HCEC 1CT (cell line): Measurements from ENCODE around the gene REEP6.

Source experiments
- DNase-seq: peaks from one replicate; pipeline ENCODE4 v3.0.0-alpha.2; 2017

The REEP6 gene

DNA sequence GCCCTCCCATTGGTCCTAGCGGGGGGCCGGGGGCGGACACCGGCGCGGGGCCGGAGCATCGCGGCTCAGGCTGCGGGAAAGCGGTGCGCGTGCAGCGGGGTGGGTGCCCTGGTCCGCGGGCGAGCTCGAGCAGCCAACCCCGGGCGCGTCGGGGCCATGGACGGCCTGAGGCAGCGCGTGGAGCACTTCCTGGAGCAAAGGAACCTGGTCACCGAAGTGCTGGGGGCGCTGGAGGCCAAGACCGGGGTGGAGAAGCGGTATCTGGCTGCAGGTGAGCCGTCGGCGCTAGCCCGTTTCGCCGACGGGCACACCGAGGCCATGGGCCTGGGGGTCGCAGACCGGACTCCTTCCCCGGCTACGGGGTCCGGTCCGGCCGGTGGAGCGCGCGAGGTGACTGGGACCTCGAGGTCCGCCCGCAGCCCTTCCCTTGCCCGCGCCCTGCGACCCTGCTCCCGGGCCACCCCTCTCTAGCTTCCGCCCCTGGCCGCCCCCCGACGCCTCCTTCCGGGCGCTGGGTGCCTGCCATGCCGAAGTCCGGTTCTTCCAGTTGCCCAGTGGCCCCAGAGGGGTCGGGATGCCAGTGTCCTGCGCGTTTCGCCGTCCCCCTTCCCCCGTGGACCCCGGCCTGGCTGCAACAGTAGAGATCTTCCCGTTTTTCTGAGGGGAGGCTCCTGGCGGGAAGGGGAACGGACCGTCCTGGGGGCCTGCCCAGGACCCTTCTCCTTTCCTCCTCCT lies at the start of gene REEP6:
TSS of gene REEP6 (plus strand) at position 68 of the 735 bp plus-strand sequence. CDS start at position 157, 89 bp downstream.
- no peak for DNase-seq

DNA sequence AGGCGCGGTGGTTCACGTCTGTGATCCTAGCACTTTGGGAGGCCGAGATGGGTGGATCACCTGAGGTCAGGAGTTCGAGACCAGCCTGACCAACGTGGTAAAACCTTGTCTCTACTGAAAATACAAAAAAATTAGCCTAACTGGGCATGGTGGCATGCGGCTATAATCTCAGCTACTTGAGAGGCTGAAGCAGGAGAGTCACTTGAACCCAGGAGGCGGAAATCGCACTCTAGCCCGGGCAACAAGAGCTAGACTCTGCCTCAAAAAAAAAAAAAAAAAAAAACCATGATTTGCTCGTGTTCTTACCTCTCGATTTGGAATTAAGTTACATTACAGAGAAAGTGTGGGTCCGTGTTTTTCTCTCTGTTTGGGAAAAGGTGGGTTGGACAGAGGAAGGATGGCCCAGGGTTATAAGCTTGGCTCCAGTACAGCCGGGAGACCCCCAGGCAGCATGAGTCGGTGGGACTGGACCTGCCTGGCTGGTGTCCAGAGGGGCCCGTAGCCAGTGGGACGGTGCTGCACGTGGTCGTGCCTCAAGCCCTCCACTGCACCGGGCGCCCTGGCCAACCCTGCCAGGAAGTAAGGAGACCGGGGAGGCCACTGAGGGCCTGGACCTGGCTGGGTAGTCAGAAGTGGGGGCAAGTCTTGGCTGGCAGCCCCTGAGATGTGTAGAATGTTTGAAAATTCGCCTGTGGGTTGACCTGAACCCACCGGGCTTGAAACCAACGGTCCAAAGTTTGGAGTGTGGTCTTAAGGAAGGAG lies 49.1 kb upstream of the REEP6 start:
- DNase-seq = no peak

DNA sequence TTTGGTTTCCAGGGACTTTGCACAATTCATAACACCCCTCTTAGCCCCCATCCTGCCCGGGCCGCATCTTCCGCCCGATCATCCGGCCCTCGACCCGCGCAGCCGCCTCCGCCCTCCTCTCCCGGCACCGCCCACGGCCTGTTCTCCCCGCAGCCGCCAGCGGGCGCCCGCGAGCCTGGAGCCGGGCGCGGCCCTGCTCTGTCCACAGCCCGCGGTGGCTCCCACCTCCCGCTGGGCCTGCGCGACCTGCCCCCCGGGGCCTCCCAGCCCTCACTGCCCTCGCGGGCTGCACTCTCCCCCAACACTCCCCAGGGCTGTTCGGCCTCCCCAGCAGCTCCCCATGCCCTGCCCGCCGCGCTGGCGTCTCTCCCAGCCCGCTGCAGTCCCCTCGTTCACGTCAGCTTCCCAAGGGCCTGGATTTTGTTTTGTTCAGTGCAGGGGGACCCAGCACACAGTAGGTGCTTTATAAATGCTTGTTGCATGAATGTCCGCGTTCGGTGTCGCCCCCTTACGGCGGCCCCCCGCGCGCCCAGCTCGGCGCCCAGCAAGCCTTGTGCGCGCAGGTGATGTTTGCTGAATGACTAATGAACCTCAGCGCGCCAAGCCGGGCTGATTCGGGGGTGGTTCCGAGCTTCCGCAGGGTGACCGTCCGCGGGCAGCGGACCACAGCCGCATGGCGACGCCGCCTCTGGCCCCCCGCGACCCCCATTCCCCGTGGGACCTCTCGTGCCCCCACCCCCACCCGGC lies 45.6 kb upstream of the REEP6 start:
- peak; percentile 50 for DNase-seq

DNA sequence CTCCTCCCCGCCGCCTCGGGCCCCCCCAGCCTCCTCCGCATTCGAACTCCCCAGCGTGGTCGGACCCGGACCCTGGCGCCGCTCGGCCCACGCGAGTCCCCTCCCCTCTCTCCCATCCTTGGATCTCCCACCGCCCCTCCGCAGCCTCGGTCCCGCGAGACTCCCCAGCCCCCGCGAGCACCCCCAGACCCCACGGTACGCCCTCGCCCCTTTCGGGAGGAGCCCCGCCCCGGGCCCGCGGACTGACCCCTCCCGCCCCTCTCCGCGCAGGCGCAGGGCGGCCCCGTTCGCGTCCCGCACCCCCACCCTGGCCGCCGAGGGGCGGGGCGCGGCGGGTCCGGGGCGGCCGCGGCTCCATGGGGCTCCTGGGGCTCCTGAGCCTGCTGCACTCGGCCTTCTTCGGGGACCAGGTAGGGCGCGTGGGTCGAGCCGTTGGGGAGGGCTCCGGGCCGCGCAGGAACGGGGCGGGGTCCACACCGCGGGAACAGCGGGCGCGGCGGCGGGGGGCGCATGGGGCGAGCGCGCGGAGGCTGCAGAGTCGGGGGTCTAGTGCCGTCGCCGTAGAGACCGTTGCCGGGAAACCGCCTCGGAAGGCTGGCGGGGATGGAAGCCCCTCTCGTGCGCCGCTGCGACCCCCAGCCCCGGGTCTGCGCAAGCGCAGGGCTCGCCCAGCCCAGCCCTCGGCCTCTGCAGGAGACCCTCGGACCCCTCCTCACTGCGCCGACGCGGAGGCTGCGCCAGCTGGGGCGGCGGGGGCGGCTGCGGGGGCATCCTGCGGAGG lies 44.9 kb upstream of the REEP6 start:
- no peak for DNase-seq

DNA sequence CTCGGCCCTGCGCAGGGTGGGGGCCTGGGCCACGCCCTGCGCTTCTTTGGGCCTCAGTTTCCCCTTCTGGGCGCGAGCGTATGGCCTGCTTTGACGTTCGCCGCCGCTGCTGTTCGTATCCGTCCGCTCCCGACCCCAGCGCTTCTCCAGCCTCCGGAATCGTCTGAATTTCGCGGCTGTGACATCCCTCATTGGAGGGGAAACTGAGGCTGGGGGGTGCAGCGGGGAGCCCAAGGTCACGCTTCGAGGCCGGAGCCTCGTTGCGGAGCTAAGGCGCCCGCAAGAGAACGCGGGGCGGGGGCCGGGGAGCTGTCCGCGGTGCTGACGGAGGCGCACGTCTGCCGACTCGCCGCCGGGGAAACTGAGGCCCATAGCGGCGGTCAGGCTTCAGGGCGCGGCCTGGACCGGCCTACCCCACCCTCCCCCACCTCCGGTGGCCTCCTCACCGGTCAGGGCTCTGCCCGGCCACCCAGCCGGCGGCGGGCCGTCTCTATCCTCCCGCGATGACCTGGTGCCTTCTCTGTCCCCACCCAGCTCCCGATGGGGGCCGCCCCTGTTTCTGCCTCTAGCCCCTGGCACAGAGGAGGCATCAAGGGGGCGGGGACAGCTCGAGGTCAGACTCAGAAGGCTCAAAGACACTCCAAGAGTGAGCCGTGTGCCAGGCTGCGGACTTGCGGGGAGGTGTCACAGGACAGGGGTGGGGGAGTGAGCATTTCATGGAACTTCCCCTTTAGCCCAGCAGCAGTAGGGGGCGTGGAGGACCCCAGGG lies 44.1 kb upstream of the REEP6 start:
- no peak for DNase-seq

DNA sequence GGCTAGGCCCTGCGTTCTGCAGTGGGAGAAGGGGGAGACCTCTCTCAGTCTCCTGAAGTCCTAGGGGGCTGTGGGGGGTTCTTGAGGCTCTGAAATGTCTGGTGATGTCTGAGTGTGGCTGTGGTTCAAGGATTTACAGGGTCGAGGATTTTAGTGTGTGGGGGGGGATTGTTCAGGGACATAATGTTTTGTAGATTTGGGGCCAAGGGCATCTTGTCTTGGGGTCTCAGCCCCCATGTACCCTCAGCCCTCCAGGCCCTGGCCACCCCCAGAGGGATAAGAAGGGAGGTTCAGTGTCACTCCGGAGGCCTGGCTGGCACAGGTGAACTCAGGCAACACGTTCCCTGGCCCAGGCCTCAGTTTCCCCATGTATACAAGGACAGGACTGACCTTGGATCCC lies 43.5 kb upstream of the REEP6 start:
- no peak for DNase-seq

DNA sequence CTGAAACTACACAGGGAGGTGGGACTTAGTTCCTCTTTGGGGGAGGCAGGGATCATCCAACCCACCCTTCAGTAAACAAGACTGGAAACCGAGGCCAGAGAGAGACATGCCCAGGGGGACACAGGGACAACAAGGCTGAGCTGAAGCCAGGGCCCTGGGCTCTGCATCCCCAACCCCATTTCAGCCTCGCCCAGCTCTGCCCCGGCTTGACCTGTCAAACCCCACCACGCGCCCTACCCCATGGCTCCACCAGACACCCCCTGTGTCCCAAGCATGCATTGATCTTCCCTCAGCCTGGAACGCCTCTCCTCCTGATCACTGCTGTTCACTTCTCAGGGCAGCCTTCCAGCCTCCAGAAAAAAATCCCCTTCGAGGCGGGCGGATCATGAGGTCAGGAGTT lies 43.0 kb upstream of the REEP6 start:
- DNase-seq = no peak

DNA sequence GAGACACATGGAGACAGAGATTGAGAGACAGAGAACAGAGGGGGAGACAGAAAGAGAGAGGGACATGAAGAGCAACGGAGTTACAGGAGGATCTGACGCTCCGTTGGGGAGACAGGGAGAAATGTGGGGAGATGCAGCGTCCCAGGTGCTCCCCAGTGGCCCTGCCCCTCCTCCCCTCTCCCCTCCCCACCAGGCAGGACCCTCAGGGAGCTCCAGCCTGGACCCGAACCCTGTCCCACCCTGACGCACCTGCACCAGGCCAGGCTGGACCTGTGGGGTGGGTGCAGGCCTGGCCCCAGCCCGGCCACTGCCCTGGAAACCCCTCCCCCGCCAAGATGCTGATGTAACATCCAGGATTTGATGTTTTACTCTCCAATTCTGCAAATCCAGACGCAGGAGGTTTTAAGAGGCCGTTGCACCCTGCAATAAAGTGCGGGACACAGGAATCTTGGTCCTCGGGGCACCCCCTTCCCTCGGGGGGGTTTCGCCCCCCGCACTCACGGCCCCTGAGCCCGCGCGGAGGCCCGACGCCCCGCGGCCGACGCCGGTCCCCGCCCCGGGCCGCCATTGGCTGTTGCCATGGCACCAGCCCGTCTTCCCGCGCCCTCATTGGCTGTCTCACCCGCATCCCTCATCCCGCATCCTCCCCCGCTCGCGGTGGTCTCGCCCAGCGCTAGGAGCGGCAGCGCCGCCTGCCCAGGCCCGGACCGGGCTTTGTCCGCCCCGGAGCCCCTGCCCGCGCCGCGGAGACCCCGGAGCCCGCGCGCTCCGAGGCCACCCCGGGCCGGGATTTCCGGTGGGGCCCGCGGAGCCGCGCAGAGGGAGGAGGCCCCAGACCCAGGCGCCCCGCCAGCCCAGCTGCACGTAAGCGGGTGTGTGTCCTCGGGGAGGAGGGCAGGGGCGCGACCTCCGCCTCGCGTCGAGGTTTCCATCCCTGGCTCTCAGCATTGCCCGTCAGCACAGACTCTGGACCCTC lies 41.2 kb upstream of the REEP6 start, which contains the start of gene APC2:
TSS of gene APC2 (plus strand) at position 655 of the 976 bp plus-strand sequence. CDS start 2,881 bp downstream, outside the sequence.
- no peak for DNase-seq

DNA sequence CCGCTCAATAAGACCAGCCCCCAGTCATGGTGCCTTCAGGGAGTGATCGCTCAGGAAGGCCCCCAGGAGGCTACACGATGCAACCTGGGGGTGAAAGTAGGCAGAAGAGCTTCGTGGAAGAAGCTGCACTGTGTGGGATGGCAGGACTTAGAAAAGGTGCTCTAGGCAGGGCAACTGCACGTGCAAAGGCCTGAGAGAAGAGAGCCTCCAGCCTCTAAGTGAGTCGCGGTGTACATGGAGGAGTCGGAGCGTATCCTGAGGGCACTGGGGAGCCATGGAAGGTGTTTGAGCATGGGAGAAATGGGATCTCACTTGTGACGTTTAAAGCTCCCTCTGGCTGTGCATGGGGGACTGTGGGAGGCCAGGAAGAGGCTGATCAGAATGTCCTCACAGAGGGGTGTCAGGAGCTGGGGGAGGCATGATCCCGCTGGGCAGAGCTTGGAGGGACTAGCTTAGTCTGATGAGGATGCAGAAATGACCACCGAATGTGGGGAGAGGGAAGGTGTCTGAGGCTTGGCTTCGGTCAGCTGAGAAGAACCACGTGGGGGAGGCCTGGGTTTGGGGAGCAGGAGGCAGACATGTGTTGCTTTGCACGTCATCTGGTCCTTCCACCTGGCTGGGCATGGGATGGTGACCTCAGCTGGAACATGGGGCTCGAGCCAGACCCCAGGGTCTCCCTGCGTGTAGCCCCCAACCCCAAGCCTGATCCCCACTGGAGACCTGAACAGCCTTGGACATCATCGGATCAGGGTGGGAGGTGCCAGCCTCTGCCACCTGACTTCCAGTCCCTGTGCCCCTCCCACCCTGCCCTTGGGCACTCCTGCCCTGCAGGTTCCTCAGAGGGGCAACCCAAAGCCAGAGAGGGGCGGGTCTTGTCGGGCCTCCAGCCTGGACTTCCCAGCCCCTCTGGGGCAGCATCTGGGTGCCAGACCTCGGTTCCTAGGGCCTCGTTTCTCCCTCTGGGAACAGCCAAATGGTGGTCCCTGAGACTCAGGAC lies 39.9 kb upstream of the REEP6 start:
- DNase-seq = no peak

DNA sequence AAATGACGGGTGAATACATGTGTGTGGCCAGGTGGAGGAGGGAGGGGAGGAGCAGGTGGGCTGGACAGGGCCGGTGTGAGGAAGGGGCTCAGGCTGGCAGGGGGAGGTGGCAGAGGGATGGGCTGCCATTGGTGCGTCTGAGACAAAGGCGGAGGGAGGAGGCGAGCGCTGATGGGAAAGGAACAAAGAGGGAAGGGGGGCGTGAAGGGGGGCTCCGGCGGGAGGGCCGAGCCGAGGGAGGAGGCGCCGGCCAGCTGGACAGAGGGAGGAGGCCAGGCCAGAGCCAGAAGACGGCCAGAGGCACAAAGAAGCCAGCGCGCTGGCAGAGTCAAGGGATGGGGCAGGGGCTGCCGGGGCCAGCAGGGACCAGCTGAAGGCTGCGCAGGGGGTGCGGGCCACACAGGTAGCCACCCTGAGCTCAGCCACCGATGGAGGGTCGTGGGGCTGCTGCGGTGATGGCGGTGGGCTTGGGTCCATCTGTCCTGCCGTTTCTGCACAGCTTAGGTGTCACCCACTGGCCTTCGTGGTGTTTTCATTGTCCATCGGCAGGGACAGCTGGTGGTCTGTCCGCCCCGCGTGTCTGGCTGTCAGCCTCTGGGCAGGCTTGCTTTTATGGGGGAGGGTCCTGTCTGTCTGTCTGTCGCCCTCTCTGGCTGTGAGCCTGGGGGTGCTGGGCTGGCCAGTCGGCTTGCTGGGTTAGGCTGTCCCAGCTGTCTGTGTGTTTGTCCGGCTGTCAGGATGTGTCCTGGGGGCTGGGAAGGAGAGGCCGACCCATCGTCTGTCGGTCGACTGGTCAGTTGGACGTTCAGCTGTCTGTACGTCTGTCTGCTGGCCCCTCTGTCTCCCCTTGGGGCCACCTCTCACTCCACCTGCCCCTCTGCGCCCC lies 38.8 kb upstream of the REEP6 start:
- no peak for DNase-seq

DNA sequence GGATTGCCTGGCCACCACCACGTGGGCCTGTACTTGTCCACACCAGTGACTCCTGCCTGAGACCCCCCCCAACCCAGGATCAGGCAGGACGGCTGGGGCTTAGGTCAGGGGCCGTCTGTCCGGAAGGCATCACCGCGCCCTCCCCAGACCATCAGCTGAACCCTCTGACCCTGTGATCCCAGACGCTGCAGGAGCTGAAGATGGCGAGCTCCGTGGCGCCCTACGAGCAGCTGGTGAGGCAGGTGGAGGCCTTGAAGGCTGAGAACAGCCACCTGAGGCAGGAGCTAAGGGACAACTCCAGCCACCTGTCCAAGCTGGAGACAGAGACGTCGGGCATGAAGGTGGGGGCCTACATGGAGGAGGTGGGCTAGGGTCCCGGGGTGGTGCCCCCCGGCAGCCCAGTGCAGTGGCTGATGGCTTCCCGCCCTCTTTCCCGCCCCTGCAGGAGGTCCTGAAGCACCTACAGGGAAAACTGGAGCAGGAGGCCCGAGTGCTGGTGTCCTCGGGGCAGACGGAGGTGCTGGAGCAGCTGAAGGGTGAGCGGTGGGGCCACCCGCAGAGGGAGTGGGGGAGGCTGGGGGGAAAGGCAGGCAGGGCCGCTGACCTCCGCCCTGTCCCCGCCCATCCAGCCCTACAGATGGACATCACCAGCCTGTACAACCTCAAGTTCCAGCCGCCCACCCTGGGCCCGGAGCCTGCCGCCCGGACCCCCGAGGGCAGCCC lies 38.0 kb upstream of the REEP6 start:
- DNase-seq = no peak

DNA sequence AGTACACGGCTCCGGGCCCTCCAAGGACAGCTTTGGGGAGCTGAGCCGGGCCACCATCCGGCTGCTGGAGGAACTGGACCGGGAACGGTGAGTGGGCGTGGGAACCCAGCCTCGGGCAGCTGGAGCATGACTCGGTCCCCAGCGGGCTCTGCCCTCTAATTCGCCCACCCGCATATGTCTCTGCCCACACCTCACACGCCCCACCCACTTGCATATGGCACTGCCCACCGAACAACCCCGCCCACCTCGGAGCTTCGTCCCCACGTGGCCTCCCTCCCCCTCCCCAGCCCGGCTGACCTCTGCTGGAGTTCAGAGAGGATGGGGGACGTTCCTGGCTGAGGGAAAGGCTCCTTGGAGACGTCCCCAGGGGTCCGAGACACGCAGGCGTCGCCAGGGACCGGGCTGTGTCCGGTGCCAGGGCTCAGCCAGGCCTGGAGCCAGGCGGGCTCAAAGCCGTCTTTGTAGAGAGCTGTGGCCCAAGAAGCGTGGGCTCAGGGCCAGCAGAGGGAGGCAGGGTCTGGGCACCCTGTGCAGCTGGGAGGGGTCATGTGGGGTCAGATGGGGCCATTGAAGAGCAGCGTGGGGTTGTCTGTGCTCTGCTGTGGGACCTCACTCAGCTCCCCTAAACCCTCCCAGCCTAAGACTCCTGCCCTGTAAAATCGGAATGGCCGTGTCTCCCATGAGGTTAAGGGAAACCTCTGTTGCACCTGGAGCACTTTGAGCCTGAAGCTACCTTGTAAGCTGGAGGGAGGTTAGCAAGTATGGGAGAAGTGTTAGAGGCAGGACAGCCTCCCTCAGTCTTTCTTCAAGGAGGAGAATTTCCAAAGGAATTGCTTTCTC lies 37.2 kb upstream of the REEP6 start:
- no peak for DNase-seq

DNA sequence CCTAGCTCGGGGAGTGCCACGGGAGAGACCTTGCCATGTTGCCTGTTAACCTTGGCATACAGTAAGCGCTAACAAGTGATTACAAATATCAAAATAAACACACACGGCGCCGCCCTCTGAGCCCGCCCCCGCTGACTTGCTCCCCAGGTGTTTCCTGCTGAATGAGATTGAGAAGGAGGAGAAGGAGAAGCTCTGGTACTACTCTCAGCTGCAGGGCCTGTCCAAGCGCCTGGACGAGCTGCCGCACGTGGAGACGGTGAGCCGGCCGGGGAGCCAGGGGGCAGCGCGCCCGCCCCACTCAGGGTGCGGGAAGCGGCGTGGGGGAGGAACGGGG lies 36.0 kb upstream of the REEP6 start:
- DNase-seq = no peak

DNA sequence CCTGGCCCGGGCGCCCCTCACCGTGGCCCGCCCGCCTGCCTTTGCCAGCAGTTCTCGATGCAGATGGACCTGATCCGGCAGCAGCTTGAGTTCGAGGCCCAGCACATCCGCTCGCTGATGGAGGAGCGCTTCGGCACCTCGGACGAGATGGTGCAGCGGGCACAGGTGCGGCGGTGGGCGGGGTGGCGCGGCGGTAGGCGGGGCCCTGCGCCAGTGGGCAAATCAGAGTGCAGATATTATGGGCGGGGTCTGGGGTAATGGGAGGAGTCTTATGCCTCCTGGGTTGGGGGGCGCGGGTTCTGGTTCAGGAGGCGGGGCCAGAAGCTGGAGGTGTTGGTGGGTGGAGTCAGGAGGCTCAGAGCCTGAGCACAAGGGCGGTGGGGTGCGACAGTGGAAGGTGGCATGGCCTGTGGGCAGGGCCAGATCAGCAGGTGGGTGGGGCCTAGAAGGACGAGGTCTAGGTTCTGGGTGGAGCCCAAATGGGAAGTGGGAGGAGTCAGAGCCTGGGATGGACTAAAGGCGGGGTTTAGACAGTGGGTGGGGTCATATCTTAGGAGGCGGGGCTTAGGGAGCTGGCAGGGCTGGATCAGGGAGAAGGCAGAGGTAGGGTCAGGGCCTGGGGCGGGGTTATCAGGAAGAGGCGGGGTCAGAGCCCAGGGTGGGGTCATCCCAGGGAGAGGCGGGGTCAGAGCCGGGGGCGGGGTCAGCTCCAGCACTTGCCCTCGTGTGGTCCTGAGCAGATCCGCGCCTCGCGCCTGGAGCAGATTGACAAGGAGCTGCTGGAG lies 35.5 kb upstream of the REEP6 start:
- peak; percentile 47 for DNase-seq

DNA sequence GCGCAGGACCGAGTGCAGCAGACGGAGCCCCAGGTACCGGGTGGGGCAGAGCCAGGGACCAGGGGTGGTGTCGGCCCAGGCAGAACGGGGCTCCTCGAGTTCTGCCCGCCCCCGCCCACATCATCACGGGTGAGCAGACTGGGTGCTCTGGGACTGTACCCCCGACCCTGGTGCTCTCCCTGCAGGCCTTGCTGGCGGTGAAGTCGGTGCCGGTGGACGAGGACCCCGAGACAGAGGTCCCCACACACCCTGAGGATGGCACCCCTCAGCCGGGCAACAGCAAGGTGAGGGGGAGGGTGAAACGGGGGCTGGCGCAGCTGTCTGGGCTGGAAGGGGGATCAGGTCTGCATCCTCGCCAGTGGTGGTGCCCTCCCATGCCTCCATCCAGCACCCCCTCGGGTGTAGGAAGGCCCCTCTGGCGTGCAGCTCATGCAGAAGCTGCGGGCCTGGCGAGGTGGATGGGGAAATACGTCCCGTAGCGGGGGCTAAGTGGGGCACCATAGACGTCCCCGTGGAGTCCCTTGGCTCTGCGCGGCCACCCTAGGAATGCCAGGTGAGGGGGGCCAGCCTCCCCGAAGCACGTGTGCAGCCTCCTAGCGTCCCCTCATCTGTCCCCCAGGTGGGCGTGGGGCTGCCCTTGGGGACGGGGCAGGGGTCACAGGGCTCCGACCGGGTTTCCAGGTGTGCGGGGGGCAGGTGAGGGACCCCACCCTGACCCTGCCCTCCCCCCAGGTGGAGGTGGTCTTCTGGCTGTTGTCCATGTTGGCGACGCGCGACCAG lies 34.7 kb upstream of the REEP6 start:
- DNase-seq = no peak
